Natural killer cell (primary cell): ENCODE measurements around the gene TEAD1. TPM values are rescaled to one million over a fixed set of nuclear protein-coding genes. Genes with fewer than 3 reads are reported as not detected.

Experiments
- ATAC-seq, 3 donors: fragments of 150-1000 bp in 2 of 3; fragments of 200-7000 bp in 1 of 3; cut with Tn5 transposase; 1 replicate in 1 of 3; 2 replicates in 2 of 3; pipeline ENCODE4 v1.10.0; 2021; ENCODE audit warnings: mild to moderate bottlenecking in 2 of 3, moderate library complexity in 2 of 3
- DNase-seq, 2 donors: peaks; one replicate each; pipeline versions ENCODE4 v3.0.0 to v3.0.0-alpha.2; 2013 to 2021; ENCODE audit warnings: mixed read lengths in 1 of 2
- H3K27ac ChIP-seq: one replicate; pipeline ENCODE4 v1.5.1; 2013; ENCODE audit warnings: mild to moderate bottlenecking, low read length
- H3K27me3 ChIP-seq: one replicate; pipeline ENCODE4 v1.6.1; 2013; ENCODE audit warnings: low read length; ENCODE audit not compliant: control insufficient read depth, insufficient read depth
- H3K36me3 ChIP-seq: one replicate; pipeline ENCODE4 v1.6.1; 2013; ENCODE audit warnings: low read length; ENCODE audit not compliant: control insufficient read depth, insufficient read depth
- H3K4me1 ChIP-seq: one replicate; pipeline ENCODE4 v1.6.1; 2013; ENCODE audit warnings: low read length; ENCODE audit not compliant: control insufficient read depth, insufficient read depth
- H3K4me3 ChIP-seq: one replicate; pipeline ENCODE4 v1.5.1; 2013; ENCODE audit warnings: low read length
- H3K9me3 ChIP-seq: one replicate; pipeline ENCODE4 v1.6.1; 2013; ENCODE audit warnings: low read length; ENCODE audit not compliant: control insufficient read depth, insufficient read depth
- H3K27ac Mint-ChIP-seq, 2 donors: one replicate each; pipeline ENCODE4 v1.8.0; 2022; ENCODE audit warnings: mild to moderate bottlenecking in 2 of 2, mixed read lengths in 2 of 2, moderate library complexity in 1 of 2
- H3K27me3 Mint-ChIP-seq, 2 donors: one replicate each; pipeline ENCODE4 v1.8.0; 2022; ENCODE audit warnings: low read depth in 2 of 2, mixed read lengths in 2 of 2
- H3K36me3 Mint-ChIP-seq: one replicate; pipeline ENCODE4 v1.8.0; 2022; ENCODE audit warnings: mixed read lengths
- H3K4me1 Mint-ChIP-seq, 2 donors: one replicate each; pipeline ENCODE4 v1.8.0; 2022; ENCODE audit warnings: mixed read lengths in 2 of 2
- H3K4me3 Mint-ChIP-seq: one replicate; pipeline ENCODE4 v1.8.0; 2022; ENCODE audit warnings: mild to moderate bottlenecking, moderate library complexity, mixed read lengths
- H3K9me3 Mint-ChIP-seq, 2 donors: one replicate each; pipeline ENCODE4 v1.8.0; 2022; ENCODE audit warnings: mixed read lengths in 2 of 2
- CTCF ChIP-seq: fragments of 200-600 bp; IDR thresholded peaks from one replicate; pipeline ENCODE4 v1.8.0; 2022; ENCODE audit warnings: antibody characterized with exemption
- WGBS: methylation state at CpG from one replicate; pipeline ENCODE4 v1.1.7; 2013; ENCODE audit warnings: missing lambda C conversion rate; ENCODE audit not compliant: insufficient coverage; 5-methylcytosine and 5-hydroxymethylcytosine counted together
- intact Hi-C: fragments of 100-400 bp; cut with micrococcal nuclease; formaldehyde crosslinking; loops from one replicate; pipeline ENCODE4 v1.14.2; 2022
- total RNA-seq, 4 donors: library from RNA; stranded (reverse); fragments of 120-200 nt in 1 of 4; gene quantifications; one replicate each; pipeline versions ENCODE4 v1.2.3 to v1.2.4, GENCODE V29; 2013 to 2022

The TEAD1 gene
- total RNA-seq, 3 donors from 2014 or later (not counting 1 experiment from before 2014, with no cell fraction given): not detected

GRCh38 chr11:12922418-12922817 is 248.2 kb downstream of the TEAD1 start:
- Histone ChIP-seq H3K4me1 (no peaks in the 10 kb centered on the region), H3K4me3 (no peak overlapping the region), H3K27me3 (peaks cover 3% of the 10 kb centered on the region), H3K27ac (no peak overlapping the region), H3K36me3 (no peaks in the 10 kb centered on the region), H3K9me3 (no peaks in the 10 kb centered on the region)
- Mint-ChIP-seq H3K9me3 (no peaks in the 10 kb centered on the region), H3K4me1 (no peaks in the 10 kb centered on the region), H3K27ac (no peak overlapping the region), H3K27me3 (peaks cover 7 to 11% of the 10 kb centered on the region in 2 donors), H3K4me3 (no peak overlapping the region), H3K36me3 (no peaks in the 10 kb centered on the region)
- no peak for TF ChIP-seq CTCF
- intact Hi-C loops: no loop called here
- ATAC-seq (no peak), DNase-seq (no peak)
- WGBS: 84% methylated on average over 3 of the region's 7 CpGs

DNA sequence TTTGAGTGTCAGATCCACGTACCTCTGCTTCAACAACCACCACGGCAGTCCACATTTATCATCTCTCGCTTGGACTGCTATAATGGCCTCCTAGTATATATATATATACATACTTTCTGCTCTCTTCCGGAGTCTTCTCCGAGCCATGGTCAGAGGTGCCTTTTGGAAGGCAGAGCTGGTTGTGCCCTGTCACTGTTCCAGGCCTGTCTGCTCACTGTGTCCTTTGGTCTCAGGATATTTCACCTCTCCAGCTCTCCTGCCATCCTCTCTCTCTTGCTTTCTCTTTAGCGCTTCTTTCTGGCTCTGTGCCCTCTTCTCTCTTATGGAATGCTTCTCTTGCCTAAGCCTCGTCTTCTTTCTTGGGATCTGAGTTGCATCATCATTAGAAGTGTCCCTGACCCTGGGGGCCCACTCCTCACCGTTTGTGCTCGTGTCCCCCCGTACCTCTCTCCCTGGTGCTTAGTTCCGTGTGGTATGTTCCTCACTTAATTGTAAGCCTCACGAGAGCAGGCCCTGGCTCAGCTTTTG is 248.8 kb downstream of the TEAD1 start:
- no peaks in the 10 kb centered on the region for H3K4me1 Mint-ChIP-seq
- no peak for TF ChIP-seq CTCF
- no peaks in the 10 kb centered on the region for H3K9me3 ChIP-seq
- no peaks in the 10 kb centered on the region for H3K9me3 Mint-ChIP-seq
- intact Hi-C loops: no loop called here
- H3K36me3 ChIP-seq: no peaks in the 10 kb centered on the region
- WGBS: 85% methylated on average over 12 of the region's 12 CpGs
- ATAC-seq (no peak), DNase-seq (no peak)
- no peak overlapping the region for H3K4me3 Mint-ChIP-seq
- H3K4me1 ChIP-seq: no peaks in the 10 kb centered on the region
- peaks cover under 1 to 11% of the 10 kb centered on the region in 2 donors for H3K27me3 Mint-ChIP-seq
- no peak overlapping the region for H3K4me3 ChIP-seq
- no peak overlapping the region for H3K27ac Mint-ChIP-seq
- H3K27me3 ChIP-seq: peaks cover 3% of the 10 kb centered on the region
- no peaks in the 10 kb centered on the region for H3K36me3 Mint-ChIP-seq
- H3K27ac ChIP-seq: no peak overlapping the region

DNA sequence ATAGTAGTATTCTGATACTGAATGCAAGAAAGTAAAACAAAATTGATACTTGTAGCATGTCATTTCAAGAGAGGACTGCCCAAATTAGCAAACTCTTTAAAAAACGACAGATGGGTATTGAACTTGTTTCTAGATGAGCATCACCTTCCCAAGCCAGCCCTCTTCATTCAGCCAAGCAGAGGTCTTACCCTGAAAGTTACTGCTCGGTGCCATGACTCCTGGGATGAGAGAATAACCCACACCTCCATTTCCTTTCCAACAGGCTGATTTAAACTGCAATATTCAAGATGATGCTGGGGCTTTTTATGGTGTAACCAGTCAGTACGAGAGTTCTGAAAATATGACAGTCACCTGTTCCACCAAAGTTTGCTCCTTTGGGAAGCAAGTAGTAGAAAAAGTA is 250.4 kb downstream of the TEAD1 start:
- intact Hi-C loops: no loop called here
- H3K4me1 ChIP-seq: no peaks in the 10 kb centered on the region
- H3K36me3 ChIP-seq: no peaks in the 10 kb centered on the region

More for the DNA sequence above, 250.4 kb downstream of the TEAD1 start:
- no peak for TF ChIP-seq CTCF
- Histone ChIP-seq H3K27ac (no peak overlapping the region), H3K27me3 (peaks cover 3% of the 10 kb centered on the region), H3K9me3 (no peaks in the 10 kb centered on the region), H3K4me3 (no peak overlapping the region)
- WGBS: 69% methylated on average over 3 of the region's 3 CpGs
- no peaks in the 10 kb centered on the region for H3K9me3 Mint-ChIP-seq
- H3K27ac Mint-ChIP-seq: no peak overlapping the region
- no peak overlapping the region for H3K4me3 Mint-ChIP-seq
- H3K4me1 Mint-ChIP-seq: no peaks in the 10 kb centered on the region
- DNase-seq (no peak), ATAC-seq (no peak)
- peaks cover 5 to 11% of the 10 kb centered on the region in 2 donors for H3K27me3 Mint-ChIP-seq
- H3K36me3 Mint-ChIP-seq: no peaks in the 10 kb centered on the region
